ENCODE results near the gene SPRY1.

The SPRY1 gene, protein sequence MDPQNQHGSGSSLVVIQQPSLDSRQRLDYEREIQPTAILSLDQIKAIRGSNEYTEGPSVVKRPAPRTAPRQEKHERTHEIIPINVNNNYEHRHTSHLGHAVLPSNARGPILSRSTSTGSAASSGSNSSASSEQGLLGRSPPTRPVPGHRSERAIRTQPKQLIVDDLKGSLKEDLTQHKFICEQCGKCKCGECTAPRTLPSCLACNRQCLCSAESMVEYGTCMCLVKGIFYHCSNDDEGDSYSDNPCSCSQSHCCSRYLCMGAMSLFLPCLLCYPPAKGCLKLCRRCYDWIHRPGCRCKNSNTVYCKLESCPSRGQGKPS

GRCh38 chr4:123396307-123397143 is at the start of gene SPRY1:
Gene SPRY1 (plus strand): TSS chr4:123396795. CDS start chr4:123401592, 4,797 bp downstream.
- peak; percentile 86 for DNase-seq (ENCODE audit: low spot score)

DNA sequence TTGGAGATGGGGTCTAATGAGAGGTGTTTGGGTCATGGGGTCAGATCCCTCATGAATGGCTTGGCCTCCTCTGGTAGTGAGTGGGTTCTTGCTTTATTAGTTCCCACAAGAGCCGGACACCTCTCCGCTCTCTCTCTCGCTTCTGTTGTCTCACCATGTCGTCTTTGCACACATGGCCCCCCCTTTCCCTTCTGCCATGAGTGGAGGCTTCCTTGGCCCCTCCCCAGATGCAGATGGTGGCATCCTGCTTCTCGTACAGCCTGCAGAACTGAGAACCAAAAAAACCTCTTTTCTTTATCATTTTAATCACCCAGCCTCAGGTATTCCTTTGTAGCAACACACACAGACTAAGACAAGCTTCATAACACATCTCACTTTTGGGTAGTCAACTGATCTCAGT is 49.6 kb upstream of the SPRY1 start:
- DNase-seq (ENCODE audit: low spot score): no peak

- DNase-seq (ENCODE audit: low spot score): no peak
These were observed 47.6 kb upstream of the SPRY1 start for GRCh38 chr4:123348946-123349345.

DNA sequence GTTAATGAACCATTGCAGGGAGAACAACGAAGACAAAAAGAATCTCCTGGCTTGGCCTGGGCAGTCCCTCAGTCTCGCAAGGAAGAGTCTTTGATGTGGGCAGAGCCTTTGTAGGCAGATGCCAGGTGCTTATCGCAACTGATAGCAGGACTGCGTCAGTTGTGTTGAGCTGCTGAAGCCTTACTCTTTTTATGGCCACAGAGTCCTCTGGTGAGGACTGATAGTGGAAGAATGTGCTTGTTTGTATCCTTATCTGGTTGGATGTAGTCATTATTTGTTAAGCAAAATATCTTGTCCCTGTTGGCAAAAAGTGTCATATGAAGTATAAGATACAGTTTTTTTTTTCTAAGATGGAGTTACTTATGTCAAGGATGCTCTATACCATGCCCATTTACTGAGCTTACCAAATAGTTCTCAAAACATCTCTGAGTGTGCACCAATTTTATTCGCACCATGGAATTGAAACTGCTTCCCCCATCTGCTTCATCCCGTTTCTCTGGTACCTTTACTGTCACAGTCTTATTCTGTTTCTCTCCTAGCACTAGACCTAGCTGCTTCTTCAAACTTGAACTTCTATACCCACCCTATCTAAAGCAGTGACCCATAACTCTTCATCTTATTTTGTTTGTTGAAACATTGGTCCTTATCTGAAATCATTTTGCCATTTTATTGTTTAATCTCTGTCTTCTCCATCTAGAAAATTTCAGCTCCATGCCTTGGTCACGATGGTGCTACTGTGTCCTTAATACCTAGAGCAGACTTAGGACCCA is 47.0 kb upstream of the SPRY1 start:
- no peak for DNase-seq (ENCODE audit: low spot score)

- DNase-seq (ENCODE audit: low spot score): no peak
These were observed 46.4 kb upstream of the SPRY1 start for GRCh38 chr4:123350191-123350544.

GRCh38 chr4:123350726-123351125 is 45.9 kb upstream of the SPRY1 start:
- DNase-seq (ENCODE audit: low spot score): no peak

DNA sequence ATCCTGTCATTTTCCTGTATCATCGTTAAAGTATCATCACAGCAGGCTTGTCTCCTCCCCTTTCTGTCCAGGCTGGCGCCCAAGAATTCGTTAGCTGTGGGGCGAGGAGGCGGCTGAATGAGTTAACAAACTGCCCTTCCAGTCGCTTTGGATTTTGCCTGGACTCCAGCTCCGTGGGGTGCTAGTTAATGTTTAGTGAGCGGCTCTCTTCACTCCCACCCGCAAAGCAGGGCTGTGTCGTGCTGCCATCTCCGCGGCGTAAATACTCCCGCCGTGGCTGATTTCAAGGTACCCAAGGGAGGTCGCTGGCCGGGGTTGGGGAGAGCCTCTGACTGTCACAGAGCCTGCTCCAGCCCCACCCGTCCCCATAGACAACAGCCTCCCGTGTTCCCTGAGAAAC is 44.9 kb upstream of the SPRY1 start:
- no peak for DNase-seq (ENCODE audit: low spot score)

DNA sequence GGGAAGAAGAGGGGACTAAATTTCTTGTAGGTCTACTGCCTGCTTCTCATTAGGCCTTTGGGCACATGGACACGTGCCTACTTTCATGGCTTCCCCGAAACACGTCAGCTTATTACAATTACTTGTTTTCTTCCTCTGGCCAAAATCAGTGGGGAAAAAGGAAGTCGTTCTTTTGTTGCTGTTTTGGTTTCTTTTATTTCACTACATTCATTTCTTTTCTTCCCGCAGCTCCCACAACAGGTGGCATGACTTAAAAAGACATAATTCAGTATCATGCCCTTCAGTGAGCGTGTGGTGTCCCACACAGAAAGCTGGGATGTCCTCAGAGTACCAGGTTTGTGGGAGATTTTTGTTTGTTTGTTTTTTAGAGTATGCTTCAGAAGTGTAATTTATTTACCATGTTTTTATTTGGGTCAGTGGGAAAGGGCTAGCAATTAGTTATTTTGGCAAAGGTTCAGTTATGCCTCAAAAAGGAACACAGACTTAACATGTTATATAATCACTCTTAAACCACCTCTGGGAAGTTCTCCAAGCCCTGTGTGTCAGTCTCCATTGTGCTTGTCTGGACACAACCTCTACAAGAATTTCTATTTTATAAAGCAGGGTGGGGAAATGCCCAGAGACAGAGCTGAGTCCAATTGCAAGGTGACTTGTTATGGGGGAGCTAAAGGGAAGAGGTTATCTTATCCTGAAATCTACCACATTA is 44.2 kb upstream of the SPRY1 start:
- no peak for DNase-seq (ENCODE audit: low spot score)

- no peak for DNase-seq (ENCODE audit: low spot score)
These were observed 43.6 kb upstream of the SPRY1 start for GRCh38 chr4:123352966-123353365.

DNA sequence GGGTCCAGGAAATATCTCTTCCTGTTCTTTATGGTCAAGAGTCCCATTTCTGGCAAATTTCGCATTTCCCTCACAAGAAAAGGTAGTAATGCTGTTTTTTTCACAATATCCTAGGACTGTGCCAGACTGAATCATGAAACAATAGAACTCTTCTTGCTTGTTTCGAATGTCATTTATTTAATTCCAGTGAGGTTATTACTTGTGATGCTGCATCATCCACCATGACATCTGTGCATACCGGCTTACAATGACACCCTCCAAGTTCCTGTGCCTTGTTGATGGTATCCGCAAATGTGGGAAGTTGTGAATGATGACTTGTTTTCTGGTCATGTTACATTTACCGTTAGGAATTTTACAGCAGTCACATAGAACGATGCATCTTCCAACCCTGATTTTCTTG is 42.9 kb upstream of the SPRY1 start:
- peak; percentile 61 for DNase-seq (ENCODE audit: low spot score)

GRCh38 chr4:123354701-123355100 is 41.9 kb upstream of the SPRY1 start:
- no peak for DNase-seq (ENCODE audit: low spot score)

- no peak for DNase-seq (ENCODE audit: low spot score)
These were observed 39.7 kb upstream of the SPRY1 start for GRCh38 chr4:123356921-123357320.

GRCh38 chr4:123359449-123360315 is 36.9 kb upstream of the SPRY1 start:
- DNase-seq (ENCODE audit: low spot score): no peak

- peak; percentile 81 for DNase-seq (ENCODE audit: low spot score)
These were observed 35.3 kb upstream of the SPRY1 start for GRCh38 chr4:123361195-123361861.

DNA sequence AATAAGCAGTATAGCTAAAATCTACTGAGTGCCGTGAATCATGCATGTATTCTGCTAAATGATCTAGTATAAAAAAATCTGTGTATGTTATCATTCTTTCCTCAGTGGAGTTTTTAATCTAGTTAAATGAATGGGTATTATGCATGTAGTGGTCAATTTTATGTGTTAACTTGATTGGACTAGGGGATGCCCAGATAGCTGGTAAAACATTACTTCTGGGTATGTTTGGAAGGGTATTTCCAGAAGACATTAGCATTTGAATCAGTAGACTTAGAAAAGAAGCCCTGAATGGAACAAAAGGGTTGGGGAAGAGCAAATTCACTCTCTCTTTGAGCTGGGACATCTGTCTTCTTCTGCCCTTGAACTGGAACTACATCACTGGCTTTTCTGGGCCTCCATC is 34.5 kb upstream of the SPRY1 start:
- DNase-seq (ENCODE audit: low spot score): no peak

DNA sequence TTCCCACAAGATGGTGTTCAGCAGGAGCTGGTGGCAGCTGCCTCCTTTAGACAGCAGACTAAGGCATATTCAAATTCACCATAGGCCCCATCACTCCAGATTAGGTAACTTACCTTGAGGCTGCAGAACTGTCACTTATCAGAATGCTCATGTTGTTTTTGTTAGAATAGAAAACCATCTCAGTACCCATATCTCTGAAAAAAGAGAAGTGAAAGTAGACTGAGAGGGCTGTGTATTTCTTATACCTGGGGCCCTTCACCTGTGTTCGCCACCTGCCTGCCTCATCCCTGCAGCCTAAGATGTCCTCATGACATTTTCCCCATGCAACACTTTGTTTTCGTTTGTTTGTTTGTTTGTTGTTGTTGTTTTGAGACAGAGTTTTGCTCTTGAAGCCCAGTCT is 32.9 kb upstream of the SPRY1 start:
- DNase-seq (ENCODE audit: low spot score): no peak

- DNase-seq (ENCODE audit: low spot score): no peak
These were observed 31.7 kb upstream of the SPRY1 start for GRCh38 chr4:123364906-123365305.

- no peak for DNase-seq (ENCODE audit: low spot score)
These were observed 31.2 kb upstream of the SPRY1 start for GRCh38 chr4:123365412-123365811.

DNA sequence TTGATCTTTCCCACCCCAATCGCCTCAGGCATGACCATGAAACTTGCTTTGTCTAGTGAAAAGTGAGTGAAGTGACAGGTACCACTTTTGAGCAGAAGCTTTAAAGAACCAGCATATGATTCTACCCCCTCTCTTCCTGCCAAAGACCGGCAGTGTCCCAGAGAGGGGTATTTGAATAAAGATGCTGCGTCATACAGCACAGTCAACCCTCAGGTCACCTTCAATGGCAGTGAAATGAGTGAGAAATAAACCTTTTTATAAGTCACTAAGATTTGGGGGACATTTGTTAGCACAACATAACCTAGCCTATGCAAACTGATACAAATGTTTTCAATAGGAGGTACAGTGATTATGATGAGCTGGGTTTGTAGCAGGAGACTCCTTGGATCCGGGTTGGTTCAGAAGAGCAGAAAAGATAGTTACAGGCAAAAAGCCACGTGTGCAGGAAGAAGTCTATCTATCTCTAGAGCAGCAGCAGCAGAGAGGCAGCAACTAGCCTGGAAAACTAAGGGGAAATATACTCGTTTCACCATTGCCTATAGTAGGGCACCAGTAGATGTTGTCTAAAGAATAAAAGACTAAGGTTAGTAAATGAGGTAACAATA is 30.3 kb upstream of the SPRY1 start:
- no peak for DNase-seq (ENCODE audit: low spot score)

- no peak for DNase-seq (ENCODE audit: low spot score)
These were observed 17.8 kb upstream of the SPRY1 start for GRCh38 chr4:123378794-123379193.
